GM15510 (cell line): Measurements from ENCODE around the gene PWWP2A.

Experiments used
- POLR2A ChIP-seq: IDR thresholded peaks from 3 replicates; pipeline ENCODE4 v1.6.1; 2011; ENCODE audit warnings: borderline replicate concordance; ENCODE audit not compliant: insufficient read length; ENCODE audit errors: extremely low read depth

Gene PWWP2A

DNA sequence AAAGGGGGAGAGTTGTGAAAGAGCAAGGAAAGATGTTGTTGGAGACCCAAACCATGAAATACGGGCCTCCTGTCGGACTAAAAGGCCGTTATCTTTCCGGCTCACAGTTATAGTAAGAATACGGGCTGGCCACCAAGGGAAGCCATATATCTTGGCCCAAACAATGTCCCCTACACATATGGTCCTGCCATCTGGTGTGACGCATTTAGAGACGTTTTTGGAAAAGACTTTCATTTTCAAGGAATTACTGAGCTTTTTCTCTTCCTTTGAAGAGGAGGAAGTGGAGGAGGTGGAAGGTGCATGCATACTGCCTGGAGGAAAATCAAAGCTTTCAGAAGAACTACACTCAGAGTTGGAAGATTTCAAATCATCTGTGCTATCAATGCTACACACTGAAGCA is 26.7 kb downstream of the PWWP2A start:
- no peak for TF ChIP-seq POLR2A

DNA sequence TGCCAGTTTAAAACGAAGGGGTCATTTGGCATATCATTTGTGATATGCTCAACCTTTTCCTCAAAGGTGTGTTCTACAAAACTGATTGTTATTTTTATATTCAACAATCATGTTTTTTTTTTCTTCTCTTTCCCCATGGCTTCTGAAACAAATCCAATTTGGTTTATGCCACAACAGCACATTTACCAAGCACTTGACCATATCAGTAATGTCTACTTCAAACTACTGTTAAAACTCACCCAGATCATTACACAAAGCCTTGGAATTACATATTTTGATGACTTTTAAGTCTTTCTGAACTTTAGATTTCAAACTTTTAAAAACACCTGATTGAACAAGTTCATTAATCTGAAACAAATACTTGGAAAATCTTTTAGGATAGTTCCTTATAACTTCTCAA is 29.2 kb downstream of the PWWP2A start:
- no peak for TF ChIP-seq POLR2A

DNA sequence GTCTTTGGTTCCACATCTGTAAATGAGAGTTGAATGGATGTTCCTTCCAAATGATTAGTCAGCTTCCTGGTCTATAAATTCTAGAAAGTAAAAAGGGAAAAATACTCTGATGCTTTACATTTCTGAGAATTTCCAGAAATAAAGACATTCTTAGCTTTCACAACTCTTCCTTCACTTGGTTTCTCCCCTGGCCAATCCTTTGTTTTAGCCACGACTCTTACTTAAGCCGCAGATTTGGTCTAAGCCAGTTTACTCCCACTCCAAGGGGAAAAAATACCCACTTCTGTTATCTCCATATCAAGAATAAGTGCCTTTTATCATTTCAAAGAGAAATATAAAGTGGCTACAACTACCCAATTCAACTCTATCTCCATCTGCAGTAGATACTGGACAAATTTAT is 29.7 kb downstream of the PWWP2A start:
- TF ChIP-seq POLR2A: no peak

DNA sequence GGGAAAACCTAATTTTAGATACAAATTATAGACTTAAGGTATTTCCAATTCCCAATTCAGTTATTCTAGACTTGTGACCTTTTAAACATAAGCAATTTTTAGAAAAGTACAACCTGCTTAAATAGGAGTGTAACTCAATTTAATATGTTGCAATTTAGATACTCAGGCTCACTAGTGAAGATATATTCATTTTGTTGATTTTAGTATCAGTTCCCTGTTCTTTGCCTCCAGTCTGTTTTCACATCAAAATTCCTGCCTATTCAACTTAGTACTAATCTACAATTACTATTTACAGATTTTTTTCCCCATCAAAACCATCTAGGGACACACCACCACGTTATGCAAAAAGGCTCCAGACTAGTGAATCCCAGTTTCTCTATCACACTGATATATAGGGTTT is 30.4 kb downstream of the PWWP2A start:
- TF ChIP-seq POLR2A: no peak

DNA sequence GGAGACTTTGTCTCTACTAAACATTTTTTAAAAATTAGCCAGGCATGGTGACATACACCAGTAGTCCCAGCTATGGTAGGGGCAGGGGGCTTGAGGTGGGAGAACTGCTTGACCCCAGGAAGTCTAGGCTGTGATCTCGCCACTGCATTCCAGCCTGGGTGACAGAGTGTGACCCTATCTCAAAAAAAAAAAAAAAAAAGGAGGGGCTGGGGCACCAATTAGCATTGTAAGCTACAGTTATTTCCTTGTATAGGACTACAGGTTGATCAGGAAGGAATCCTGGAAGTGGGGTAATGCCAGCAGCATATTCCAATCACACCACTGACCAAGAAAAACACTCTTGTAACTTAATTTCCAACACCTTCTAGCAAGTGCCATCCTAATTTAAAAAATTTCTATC is 32.1 kb downstream of the PWWP2A start:
- no peak for TF ChIP-seq POLR2A

DNA sequence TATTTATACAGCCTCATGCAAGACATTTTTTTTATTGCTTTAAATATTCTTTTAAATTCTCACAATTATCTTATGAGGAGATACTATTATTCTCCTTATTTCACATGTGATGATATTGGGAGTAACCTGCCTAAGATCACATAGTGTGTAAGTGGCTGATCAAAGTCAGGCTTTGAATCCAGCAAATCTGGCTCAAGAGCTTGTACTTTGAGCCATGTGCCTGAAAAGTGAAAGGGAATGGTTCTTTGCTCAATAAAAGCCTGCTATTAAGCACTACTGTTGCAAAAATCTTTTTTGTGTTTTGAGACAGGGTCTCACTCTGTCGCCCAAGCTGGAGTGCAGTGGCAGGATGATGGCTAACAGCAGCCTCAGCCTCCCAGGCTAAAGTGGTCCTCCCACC is 35.1 kb downstream of the PWWP2A start:
- TF ChIP-seq POLR2A: no peak

DNA sequence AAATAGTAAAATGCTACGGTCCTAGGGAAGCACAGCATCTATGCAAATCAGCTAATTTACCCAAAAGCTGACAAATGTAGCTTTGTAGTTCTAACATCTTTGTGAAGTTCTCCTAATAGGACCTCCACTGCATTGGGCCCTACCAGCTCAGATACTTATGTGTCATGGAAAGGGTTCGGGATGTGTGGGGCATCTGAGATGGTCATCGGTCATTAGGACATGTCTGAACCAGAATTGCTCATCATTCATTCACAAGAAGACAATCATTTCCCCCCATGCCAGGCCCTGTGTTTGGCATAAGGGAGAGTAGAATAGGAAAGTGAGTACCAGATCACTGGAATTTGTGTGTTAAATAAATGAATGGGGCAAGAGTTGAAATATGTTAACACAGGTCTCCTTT is 35.7 kb downstream of the PWWP2A start:
- no peak for TF ChIP-seq POLR2A

DNA sequence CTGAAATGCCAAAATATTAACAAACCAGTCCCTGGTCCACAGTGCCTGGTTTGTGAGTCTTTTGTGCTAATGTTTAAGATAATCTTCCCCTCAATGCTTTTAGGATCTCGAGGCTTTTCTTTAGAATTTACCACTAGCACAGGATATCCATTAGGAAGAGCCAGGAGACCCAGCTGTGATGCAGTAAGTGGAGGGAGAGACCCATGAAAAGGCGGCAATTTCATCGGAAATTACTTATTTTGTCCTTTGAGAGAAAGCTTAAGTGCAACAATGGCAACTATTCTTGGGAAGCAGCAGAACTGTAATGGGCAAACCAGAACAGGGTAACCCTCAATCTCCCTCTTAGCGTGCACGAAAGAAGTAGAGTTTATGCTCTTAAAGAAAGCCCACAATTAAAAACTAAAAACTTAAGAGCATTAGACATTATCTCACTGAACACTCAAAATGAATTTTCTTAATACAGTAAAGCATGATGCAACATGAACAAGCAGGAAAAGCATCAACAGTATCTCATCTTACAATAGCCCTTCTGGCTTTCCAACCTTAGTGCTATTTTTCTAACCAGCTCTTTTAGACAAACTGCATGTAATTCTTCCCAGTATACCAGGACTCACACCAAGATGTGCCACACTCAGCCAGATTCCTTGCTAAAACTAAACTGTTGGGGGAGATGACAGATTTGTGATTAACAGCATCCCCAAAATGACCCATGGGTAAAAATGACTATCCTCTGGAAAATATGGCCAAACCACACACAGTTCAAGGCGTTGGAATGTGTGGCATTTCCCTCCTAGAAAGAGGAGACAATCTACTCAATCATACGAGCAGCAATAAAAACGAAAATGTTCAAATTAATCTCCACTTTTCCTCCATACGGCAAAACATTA is 36.4 kb downstream of the PWWP2A start:
- no peak for TF ChIP-seq POLR2A

DNA sequence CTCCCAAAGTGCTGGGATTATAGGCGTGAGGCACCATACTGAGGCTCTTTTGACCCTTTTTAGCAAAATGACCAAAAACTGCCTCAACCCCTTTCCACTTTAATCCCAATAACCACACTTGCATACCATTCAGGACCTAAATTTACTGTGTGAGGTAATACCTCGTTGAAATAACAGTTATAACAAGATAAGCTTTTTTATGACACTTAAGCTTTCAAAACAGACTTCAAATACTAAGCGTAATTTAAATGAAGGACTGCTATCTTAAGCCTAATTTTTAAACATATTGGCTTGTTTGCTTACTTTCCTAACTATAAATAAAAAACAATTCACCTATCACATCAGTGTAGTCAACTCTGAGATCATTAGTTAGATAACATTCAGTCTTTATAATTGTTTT is 37.8 kb downstream of the PWWP2A start:
- no peak for TF ChIP-seq POLR2A

DNA sequence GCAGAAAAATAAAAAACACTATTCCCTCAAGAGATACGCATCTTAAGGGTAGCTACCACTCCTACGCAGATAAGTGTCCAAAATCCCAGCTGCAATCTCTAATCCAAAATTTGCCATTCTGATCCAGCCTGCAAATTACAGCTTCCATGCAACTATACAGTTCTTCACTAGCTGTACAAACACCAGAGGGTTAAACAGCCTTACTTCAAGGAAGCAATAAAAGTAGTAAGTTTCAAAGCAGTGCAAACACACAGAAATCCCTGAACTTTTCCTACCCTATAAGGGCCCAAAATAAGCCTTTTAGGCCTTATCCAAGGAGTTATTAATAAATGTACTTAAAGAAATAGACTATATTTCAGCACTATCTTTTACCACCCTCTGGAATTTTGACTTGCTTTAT is 39.5 kb downstream of the PWWP2A start:
- no peak for TF ChIP-seq POLR2A

DNA sequence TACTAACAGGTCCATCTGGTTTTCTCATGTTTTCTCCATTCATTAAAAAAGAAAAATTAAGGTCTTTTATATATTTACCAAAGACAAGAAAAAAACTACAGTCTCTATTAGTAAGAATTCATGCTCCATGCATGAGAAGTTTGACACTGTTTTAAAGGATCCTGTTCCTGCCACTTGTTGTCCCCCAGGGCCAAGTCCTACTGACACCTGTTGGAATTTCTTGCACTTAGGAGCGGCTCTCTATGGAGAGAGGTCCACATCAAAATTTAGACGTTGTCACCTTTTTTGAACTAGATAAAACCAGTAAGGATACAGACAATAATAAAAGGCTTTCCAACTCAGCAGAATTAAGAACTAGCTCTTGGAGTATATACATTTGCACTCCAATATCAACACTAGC is 42.3 kb downstream of the PWWP2A start:
- TF ChIP-seq POLR2A: no peak

DNA sequence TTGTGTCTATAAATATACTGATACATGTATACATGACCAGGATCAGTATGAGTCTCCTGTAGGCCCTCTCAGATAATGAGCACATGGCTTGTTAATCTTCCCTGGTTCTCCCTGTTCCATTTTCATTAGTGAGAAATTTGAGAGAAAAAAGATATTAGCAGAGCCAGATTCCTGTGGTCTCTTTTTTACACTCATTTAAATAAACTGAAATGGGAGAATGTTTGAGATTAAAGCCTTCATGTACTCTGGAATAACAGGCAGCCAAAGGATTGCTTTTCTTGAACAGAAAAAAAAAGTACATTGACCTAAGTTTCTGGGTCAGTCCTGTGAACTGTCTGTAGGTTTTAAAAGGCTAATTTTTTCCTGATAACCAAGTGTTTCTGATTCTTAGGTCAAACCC is 44.2 kb downstream of the PWWP2A start:
- no peak for TF ChIP-seq POLR2A

DNA sequence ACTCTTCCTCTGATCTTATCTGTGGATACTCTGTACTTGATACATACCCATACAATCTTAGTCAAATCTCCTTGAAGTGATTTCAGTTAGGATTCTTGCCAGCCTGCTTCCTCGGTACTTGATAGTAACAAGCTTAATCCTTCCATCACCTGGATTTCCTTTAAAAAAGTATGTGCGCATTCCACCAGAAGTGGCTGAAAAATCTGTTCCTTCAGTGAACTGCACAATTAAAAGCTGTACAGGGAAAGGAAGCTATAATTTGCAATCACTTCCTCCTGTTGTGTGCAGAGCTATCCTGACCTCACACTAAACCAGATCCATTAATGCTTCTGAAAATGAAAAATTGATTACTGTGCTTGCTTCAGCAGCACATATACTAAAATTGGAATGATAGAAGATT is 47.3 kb downstream of the PWWP2A start:
- no peak for TF ChIP-seq POLR2A

DNA sequence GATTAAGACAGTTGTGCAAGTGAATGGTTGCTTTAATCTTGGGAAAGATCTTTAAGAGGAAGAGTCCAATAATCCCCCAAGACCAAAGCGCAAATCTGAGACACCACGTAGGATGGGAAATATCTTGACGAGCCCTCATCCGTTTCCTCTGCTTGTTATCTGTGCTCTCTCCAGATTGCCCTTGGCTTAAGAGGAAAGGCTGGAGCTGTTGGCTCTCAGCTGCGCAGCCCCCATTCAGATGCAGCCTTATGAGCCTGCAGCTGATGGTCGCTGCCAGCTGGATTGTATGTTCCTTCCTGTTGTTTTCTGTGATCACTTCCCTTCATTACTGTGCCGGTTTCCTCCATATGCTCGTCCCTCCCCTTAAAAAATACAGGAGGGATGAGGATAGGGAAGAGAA is 47.7 kb downstream of the PWWP2A start:
- TF ChIP-seq POLR2A: no peak

DNA sequence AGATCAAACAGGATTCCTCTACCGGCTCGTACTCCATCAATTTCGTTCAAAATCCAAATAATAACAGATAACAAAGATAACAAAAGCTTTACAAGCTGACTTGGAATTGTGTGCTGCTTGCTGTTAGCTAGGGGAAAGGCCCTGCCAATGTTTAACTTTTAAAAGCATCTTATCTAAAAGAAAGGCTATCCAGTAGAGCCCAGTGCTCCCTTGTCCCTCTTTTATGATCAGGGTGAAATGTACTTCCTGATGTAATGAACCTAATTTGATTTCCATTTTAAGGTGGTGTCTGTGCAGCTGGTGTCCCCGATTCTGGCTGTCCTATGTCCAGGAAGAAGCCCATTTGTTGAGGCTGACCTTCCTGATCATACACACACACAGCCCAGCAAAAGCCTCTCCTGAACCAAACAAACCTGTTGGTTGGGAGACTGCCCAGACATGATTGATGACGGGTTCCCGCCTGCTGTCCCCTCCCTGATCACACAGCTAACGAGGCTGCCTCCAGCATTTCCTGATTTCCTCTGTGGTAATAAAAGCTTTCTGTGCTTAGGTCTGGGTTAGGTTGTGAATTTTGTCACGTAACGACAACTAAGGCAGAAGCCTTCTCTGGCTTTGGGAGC is 54.1 kb downstream of the PWWP2A start:
- TF ChIP-seq POLR2A: no peak

DNA sequence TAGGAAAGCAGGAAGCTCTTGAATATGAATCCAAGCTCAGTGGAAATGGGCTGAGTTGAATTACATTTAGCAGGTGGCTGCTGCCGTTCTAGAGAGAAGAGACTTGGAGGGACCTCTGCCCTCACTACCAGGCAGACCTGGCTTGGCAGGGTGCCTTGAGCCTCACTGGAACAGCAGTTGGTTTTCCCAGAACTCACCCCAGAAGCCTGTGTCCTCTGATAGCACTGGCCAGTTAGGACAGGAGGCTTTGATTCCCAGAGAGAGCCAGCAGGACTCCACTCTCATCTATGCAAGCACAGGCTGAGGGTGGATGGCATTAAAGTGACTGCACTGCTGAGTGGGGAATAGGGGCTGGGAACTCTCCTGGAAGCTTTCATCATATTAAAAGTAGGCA is 54.8 kb downstream of the PWWP2A start:
- TF ChIP-seq POLR2A: no peak
